Osteocyte (in vitro differentiated cells): ENCODE results near the gene ATG10. TPM values are rescaled to one million over a fixed set of nuclear protein-coding genes. Genes with fewer than 3 reads are reported as not detected.

Source experiments
- DNase-seq: peaks from one replicate; pipeline ENCODE4 v3.0.0; 2021; ENCODE audit warnings: mixed read lengths; ENCODE audit not compliant: unreplicated experiment; ENCODE audit errors: extremely low spot score
- H3K27ac Mint-ChIP-seq: one replicate; pipeline ENCODE4 v1.8.0; 2021; ENCODE audit warnings: mild to moderate bottlenecking, mixed read lengths; ENCODE audit not compliant: unreplicated experiment
- H3K27me3 Mint-ChIP-seq: one replicate; pipeline ENCODE4 v1.8.0; 2021; ENCODE audit warnings: mixed read lengths; ENCODE audit not compliant: unreplicated experiment
- H3K36me3 Mint-ChIP-seq: one replicate; pipeline ENCODE4 v1.8.0; 2021; ENCODE audit warnings: mixed read lengths; ENCODE audit not compliant: unreplicated experiment
- H3K4me1 Mint-ChIP-seq: one replicate; pipeline ENCODE4 v1.8.0; 2021; ENCODE audit warnings: mixed read lengths; ENCODE audit not compliant: unreplicated experiment
- H3K4me3 Mint-ChIP-seq: one replicate; pipeline ENCODE4 v1.8.0; 2021; ENCODE audit warnings: mild to moderate bottlenecking, moderate library complexity, mixed read lengths; ENCODE audit not compliant: unreplicated experiment
- H3K9me3 Mint-ChIP-seq: one replicate; pipeline ENCODE4 v1.8.0; 2021; ENCODE audit warnings: mixed read lengths; ENCODE audit not compliant: unreplicated experiment
- total RNA-seq: library from RNA; stranded (reverse); gene quantifications from 2 replicates; pipeline ENCODE4 v1.2.1, GENCODE V29; 2021
- TF ChIP-seq, protein P1 (sequence below): fragments of 200-600 bp; sonication (generic); IDR thresholded peaks from 2 replicates; pipeline ENCODE4 v1.5.0; 2021; ENCODE audit warnings: antibody characterized with exemption, mild to moderate bottlenecking, moderate library complexity

ATG10 gene
- total RNA-seq, 1 donor from 2014 or later, result 8.3 TPM

DNA sequence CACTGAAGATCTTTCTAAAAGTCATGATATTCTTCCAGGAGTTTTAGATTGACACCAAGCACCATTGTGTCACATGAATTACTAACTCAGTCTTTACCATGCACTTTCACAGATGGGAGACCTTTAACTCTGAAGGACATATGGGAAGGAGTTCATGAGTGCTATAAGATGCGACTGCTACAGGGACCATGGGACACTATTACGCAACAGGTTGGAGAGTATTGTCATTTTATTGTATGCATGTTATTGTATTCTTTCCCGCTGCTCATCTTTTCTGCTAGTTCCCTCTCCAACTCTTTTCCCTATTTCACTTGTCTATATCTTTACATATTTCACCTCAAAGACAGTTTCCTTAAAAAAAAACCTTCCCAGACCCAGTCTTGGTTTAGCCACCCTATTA is 206.6 kb downstream of the ATG10 start:
- no peak for DNase-seq
- peaks cover 6% of the 10 kb centered on the region for H3K36me3 Mint-ChIP-seq
- H3K9me3 Mint-ChIP-seq, result peaks cover 5% of the 10 kb centered on the region
- TF ChIP-seq, protein P1, sequence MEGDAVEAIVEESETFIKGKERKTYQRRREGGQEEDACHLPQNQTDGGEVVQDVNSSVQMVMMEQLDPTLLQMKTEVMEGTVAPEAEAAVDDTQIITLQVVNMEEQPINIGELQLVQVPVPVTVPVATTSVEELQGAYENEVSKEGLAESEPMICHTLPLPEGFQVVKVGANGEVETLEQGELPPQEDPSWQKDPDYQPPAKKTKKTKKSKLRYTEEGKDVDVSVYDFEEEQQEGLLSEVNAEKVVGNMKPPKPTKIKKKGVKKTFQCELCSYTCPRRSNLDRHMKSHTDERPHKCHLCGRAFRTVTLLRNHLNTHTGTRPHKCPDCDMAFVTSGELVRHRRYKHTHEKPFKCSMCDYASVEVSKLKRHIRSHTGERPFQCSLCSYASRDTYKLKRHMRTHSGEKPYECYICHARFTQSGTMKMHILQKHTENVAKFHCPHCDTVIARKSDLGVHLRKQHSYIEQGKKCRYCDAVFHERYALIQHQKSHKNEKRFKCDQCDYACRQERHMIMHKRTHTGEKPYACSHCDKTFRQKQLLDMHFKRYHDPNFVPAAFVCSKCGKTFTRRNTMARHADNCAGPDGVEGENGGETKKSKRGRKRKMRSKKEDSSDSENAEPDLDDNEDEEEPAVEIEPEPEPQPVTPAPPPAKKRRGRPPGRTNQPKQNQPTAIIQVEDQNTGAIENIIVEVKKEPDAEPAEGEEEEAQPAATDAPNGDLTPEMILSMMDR, result no peak
- H3K27me3 Mint-ChIP-seq, result no peaks in the 10 kb centered on the region
- H3K27ac Mint-ChIP-seq, result no peak overlapping the region
- no peak overlapping the region for H3K4me3 Mint-ChIP-seq
- H3K4me1 Mint-ChIP-seq, result no peaks in the 10 kb centered on the region

DNA sequence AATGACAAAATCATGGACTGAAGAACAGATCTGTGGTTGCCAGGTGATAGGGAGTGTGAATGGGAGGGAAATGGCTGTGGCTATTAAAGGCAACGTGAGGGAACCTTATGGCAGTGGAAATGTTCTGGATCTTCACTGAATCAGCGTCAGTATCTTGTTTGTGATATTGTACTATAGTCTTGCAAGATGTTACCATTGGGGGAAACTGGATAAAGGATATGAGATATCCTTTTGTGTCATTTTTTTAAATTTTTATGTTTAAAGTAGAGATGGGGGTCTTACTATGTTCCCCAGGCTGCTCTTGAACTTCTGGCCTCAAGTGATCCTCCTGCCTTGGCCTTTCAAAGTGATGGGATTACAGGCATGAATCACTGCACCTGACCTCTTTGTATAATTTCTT is 210.8 kb downstream of the ATG10 start:
- Mint-ChIP-seq H3K4me1 (no peaks in the 10 kb centered on the region), H3K36me3 (peaks cover 6% of the 10 kb centered on the region)

DNA sequence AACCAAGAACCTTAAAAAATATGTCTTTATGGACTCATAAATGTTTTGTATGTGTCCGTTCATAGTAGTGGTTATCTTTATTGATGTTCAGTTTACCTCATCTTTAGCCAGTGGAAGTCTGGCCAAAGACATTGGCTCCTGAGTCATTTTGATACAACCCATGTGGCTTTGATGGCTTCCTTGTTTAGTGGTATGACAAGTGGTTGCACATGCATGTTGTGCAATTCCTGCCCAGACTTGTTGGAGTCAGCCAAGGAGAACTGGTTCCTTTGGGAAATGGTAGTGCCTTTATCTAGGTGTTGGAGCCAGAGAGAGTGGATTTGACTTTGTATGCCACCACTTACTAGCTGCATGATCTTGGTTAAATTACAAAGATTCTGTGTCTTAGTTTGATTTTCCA is 212.0 kb downstream of the ATG10 start:
- Mint-ChIP-seq H3K4me3 (no peak overlapping the region), H3K27ac (no peak overlapping the region), H3K36me3 (peaks cover 6% of the 10 kb centered on the region), H3K9me3 (peaks cover 5% of the 10 kb centered on the region), H3K27me3 (no peaks in the 10 kb centered on the region), H3K4me1 (no peaks in the 10 kb centered on the region)
- DNase-seq, result no peak
- TF ChIP-seq, protein P1, result no peak

More for the DNA sequence above, 210.8 kb downstream of the ATG10 start:
- no peak for DNase-seq
- Mint-ChIP-seq H3K4me3 (no peak overlapping the region), H3K27me3 (no peaks in the 10 kb centered on the region), H3K9me3 (peaks cover 5% of the 10 kb centered on the region), H3K27ac (no peak overlapping the region)
- TF ChIP-seq, protein P1, result no peak

DNA sequence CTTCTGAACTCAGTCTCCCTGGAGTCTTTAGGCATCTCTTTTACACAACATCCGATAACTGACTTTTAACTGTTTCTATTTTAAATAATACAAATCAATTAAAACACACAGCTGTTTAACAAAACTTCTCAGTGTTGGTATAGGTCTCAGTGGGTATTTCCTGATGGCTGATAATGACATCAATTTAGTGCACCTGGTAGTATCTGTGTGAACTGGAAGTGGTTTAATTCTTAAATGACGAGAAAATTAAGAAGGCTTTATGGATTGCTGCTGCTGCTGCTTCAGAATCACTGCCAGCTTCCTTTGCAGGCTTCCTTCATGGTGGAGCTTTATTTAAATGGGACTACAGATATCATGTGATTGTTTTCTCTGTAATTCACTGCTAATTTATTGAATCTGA is 214.0 kb downstream of the ATG10 start:
- DNase-seq, result no peak
- H3K4me1 Mint-ChIP-seq, result no peaks in the 10 kb centered on the region
- peaks cover 5% of the 10 kb centered on the region for H3K9me3 Mint-ChIP-seq
- peaks cover 6% of the 10 kb centered on the region for H3K36me3 Mint-ChIP-seq
- H3K27me3 Mint-ChIP-seq, result no peaks in the 10 kb centered on the region
- H3K4me3 Mint-ChIP-seq, result no peak overlapping the region
- H3K27ac Mint-ChIP-seq, result no peak overlapping the region
- TF ChIP-seq, protein P1, result no peak

DNA sequence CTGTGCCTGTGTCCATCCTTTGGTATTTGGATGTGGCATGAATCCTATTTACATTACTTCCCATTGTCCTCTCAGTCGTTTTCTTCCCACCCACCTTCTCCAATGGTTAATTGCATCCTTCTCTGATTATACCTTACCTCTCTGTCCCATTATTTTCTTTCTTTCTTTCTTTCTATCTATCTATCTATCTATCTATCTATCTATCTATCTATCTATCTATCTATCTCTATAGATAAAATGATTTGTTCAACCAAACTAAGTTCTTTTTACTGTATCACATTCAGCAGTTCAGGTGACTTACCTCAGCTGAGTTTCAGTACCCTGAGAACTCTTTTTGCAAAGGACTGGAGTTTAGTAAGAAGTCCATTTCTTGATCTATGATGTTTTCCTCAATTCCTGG is 225.7 kb downstream of the ATG10 start:
- Mint-ChIP-seq H3K27me3 (no peaks in the 10 kb centered on the region), H3K4me1 (no peaks in the 10 kb centered on the region), H3K9me3 (no peaks in the 10 kb centered on the region), H3K4me3 (no peak overlapping the region), H3K36me3 (no peaks in the 10 kb centered on the region), H3K27ac (no peak overlapping the region)
- TF ChIP-seq, protein P1, result no peak
- no peak for DNase-seq
